Stomach smooth muscle (tissue), 2 donors: ENCODE results near the gene SRCAP.
"Not testable (repeated sequence)": the region's sequence is repeated elsewhere in the genome, so short reads cannot be mapped to it uniquely, and the experiment has no call there.

Experiments used
- H3K27ac ChIP-seq: one replicate; pipeline ENCODE4 v1.7.0; 2013; ENCODE audit warnings: mild to moderate bottlenecking, low read length, inconsistent platforms
- H3K27me3 ChIP-seq, 2 donors: one replicate each; pipeline ENCODE4 v1.7.0; 2013; ENCODE audit warnings: low read length in 2 of 2; ENCODE audit not compliant: insufficient read depth in 2 of 2, control insufficient read depth in 1 of 2
- H3K36me3 ChIP-seq, 2 donors: one replicate each; pipeline ENCODE4 v1.7.0; 2013; ENCODE audit warnings: low read length in 2 of 2; ENCODE audit not compliant: control insufficient read depth in 2 of 2, insufficient read depth in 2 of 2
- H3K4me1 ChIP-seq: one replicate; pipeline ENCODE4 v1.7.0; 2013; ENCODE audit warnings: low read length; ENCODE audit not compliant: control insufficient read depth, insufficient read depth
- H3K4me3 ChIP-seq, 2 donors: one replicate each; pipeline ENCODE4 v1.7.0; 2013; ENCODE audit warnings: low read length in 2 of 2
- H3K9ac ChIP-seq, 2 donors: one replicate each; pipeline ENCODE4 v1.7.0; 2013; ENCODE audit warnings: low read length in 2 of 2, mild to moderate bottlenecking in 1 of 2
- H3K9me3 ChIP-seq, 2 donors: one replicate each; pipeline ENCODE4 v1.7.0; 2013; ENCODE audit warnings: low read length in 2 of 2; ENCODE audit not compliant: control insufficient read depth in 2 of 2
- donor health status: healthy.
- donor health status: Pancreatic carcinoma.

The SRCAP gene

DNA sequence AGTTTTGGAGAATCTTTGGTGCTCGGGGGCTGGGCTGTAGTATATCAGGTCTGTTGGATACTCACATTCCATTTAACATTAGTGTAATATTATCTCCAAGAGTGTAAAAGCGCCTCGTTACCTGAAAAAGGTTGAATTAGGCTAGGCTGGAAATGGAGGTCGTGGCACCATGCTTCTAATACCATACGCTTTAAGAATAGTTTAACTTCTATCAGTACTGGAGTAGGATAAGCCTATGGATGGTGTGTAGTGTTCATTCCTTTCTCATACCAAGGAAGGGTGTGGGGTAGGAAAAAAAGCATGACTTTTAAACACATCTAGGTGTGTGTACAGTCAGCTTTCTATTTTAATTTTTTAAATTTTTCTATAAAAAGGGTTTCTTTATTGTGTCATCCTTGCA is 2.0 kb downstream of the SRCAP start:
- Histone ChIP-seq H3K9me3 (no peaks in the 10 kb centered on the region), H3K4me1 (peaks cover 24% of the 10 kb centered on the region), H3K36me3 (peaks cover 27 to 36% of the 10 kb centered on the region in 2 donors), H3K27me3 (no peaks in the 10 kb centered on the region), H3K4me3 (no peak overlapping the region), H3K9ac (no peak overlapping the region), H3K27ac (no peak overlapping the region)

DNA sequence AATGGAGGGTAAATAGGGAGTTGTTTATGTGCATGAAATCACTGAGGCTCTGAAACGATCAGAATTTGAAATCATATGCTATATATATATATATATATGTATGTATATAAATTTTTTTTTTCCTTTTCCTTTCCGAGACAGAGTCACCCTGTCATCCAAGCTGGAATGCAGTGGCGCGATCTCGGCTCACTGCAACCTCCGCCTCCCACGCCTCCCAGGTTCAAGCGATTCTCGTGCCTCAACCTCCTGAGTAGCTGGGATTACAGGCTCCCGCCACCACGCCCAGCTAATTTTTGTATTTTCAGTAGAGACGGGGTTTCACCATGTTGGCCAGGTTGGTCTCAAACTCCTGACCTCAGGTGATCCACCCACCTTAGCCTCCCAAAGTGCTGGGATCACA is 4.1 kb downstream of the SRCAP start:
- H3K27me3 ChIP-seq, H3K4me3 ChIP-seq, H3K9me3 ChIP-seq, H3K9ac ChIP-seq, H3K27ac ChIP-seq: not testable (repeated sequence)
- Histone ChIP-seq H3K36me3 (peaks cover 45 to 57% of the 10 kb centered on the region in 2 donors), H3K4me1 (peaks cover 16% of the 10 kb centered on the region)

DNA sequence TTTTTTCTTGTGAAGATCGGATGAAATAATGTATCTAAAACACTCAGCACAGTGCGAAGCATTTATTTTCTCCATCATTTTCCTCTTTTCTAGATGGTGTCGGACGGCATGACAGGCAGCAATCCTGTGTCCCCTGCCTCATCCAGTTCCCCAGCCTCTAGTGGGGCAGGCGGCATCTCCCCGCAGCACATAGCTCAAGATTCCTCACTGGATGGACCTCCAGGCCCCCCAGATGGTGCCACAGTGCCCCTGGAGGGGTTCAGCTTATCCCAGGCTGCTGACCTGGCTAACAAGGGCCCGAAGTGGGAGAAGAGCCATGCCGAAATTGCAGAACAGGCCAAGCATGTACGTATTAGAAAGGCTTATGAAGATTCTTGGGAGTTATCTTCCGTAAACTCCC is 5.0 kb downstream of the SRCAP start:
- H3K4me1 ChIP-seq = peaks cover 16% of the 10 kb centered on the region
- H3K36me3 ChIP-seq = peaks cover 47 to 61% of the 10 kb centered on the region in 2 donors

DNA sequence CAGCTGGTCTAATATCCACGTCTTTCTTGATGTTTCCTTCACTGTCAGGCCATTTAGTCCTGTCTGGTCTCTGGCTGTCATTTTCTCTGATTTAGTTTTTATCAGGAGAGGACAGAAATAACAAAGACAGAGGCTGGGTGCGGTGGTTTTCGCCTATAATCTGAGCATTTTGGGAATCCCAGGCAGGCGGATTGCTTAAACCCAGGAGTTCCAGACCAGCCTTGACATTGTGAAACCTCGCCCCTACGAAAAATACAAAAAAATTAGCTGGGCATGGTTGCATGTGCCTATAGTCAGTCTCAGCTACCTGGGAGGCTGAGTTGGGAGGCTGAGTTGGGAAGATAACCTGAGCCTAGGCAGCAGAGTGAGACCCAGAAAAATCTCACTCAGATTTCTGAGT is 7.1 kb downstream of the SRCAP start:
- peaks cover 59 to 76% of the 10 kb centered on the region in 2 donors for H3K36me3 ChIP-seq
- no peaks in the 10 kb centered on the region for H3K4me1 ChIP-seq
- no peaks in the 10 kb centered on the region for H3K27me3 ChIP-seq
- no peak overlapping the region for H3K9ac ChIP-seq
- H3K4me3 ChIP-seq = no peak overlapping the region
- H3K27ac ChIP-seq = no peak overlapping the region
- H3K9me3 ChIP-seq = no peaks in the 10 kb centered on the region

More for the DNA sequence above, 5.0 kb downstream of the SRCAP start:
- H3K27ac ChIP-seq = no peak overlapping the region
- no peaks in the 10 kb centered on the region for H3K9me3 ChIP-seq
- no peaks in the 10 kb centered on the region for H3K27me3 ChIP-seq
- no peak overlapping the region for H3K9ac ChIP-seq
- no peak overlapping the region for H3K4me3 ChIP-seq

DNA sequence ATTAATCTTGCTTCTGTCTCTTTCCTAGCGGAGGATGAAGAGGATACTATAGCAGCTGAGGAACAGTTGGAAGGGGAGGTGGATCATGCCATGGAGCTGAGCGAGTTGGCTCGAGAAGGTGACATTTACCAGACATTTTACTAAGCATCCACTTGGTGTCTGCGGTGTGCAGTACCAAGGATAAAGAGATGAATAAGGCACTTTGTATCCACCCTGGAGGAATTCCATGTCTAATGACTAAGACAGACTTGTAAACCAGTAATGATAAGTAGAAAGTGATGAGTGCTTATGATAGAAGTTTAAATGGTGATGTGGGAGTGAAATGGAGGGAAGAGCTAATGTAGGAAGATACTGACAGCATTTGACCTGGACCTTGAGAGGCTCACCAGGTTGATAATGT is 12.0 kb downstream of the SRCAP start:
- Histone ChIP-seq H3K27ac (no peak overlapping the region), H3K27me3 (no peaks in the 10 kb centered on the region), H3K4me1 (no peaks in the 10 kb centered on the region), H3K4me3 (no peak overlapping the region), H3K9me3 (no peaks in the 10 kb centered on the region), H3K36me3 (peaks cover 70 to 84% of the 10 kb centered on the region in 2 donors), H3K9ac (no peak overlapping the region)

DNA sequence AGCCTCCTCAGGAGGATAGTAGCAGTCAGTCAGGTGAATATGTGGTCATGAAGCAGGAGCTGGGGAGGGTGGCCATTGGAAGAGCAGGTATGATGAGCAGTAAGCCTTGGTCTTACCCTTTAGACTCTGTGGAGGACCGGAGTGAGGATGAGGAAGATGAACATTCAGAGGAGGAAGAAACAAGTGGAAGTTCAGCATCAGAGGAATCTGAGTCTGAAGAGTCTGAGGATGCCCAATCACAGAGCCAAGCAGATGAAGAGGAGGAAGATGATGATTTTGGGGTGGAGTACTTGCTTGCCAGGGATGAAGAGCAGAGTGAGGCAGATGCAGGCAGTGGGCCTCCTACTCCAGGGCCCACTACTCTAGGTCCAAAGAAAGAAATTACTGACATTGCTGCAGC is 12.7 kb downstream of the SRCAP start:
- Histone ChIP-seq H3K27me3 (no peaks in the 10 kb centered on the region), H3K4me3 (no peak overlapping the region), H3K27ac (no peak overlapping the region), H3K4me1 (no peaks in the 10 kb centered on the region), H3K9ac (no peak overlapping the region), H3K36me3 (peaks cover 70 to 84% of the 10 kb centered on the region in 2 donors), H3K9me3 (no peaks in the 10 kb centered on the region)

DNA sequence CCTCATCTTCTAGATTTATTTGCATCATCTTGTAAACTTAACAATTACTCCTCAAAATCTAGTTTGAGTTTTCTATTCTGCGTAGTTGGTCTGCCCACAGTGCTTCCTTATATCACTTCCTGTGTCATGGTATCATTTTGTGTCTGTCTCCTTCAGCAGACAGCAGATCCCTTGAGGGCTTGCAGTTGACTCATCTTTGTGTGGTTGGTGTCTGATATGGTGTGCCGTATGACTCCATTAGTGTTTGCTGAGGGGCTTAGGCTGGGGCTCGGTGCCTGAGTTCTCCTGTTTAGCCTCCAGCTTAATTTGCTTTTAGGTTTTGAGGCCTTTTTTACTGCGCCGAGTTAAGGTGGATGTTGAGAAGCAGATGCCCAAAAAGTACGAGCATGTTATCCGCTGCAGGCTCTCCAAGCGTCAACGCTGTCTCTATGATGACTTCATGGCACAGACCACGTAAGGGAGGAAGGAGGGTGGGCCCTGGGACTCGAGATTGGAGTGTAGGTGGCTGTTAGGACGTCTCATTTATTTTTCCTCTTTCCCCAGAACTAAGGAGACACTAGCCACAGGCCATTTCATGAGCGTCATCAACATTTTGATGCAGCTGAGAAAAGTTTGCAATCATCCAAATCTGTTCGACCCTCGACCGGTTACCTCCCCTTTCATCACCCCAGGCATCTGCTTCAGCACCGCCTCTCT is 16.9 kb downstream of the SRCAP start:
- Histone ChIP-seq H3K27ac (no peak overlapping the region), H3K27me3 (no peaks in the 10 kb centered on the region), H3K9ac (no peak overlapping the region), H3K4me3 (no peak overlapping the region), H3K36me3 (peaks cover 53 to 62% of the 10 kb centered on the region in 2 donors), H3K9me3 (no peaks in the 10 kb centered on the region), H3K4me1 (no peaks in the 10 kb centered on the region)

DNA sequence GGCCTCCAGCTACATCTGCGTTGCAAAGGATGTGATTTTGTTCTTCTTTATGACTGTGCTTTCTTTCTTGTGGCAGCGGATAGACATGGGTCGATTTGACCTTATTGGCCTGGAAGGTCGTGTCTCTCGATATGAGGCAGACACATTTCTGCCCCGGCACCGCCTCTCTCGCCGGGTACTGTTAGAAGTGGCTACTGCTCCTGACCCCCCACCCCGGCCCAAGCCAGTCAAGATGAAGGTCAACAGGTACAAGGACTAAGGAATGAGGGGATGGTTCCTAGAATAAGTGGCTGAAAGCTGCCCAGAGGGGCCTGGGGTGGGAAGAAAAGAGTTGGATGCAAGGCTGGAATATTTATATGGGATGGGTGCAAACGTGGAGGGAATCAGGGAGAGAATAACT is 21.1 kb downstream of the SRCAP start:
- Histone ChIP-seq H3K36me3 (peaks cover 66 to 69% of the 10 kb centered on the region in 2 donors), H3K9me3 (no peaks in the 10 kb centered on the region), H3K27ac (no peak overlapping the region), H3K27me3 (no peaks in the 10 kb centered on the region), H3K4me1 (peaks cover 6% of the 10 kb centered on the region), H3K4me3 (no peak overlapping the region), H3K9ac (no peak overlapping the region)

DNA sequence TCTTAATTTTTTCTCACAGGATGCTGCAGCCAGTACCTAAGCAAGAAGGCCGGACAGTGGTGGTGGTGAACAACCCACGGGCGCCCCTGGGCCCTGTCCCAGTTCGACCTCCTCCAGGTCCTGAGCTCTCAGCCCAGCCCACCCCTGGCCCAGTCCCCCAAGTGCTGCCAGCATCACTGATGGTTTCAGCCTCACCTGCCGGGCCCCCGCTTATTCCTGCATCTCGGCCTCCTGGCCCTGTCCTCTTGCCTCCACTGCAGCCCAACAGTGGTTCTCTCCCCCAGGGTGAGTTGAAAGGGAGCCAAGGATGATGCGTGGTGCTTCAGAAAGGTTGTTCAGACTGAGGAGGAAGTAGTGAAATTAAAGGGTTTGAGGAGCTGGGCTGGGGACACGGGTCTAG is 21.7 kb downstream of the SRCAP start:
- peaks cover 6% of the 10 kb centered on the region for H3K4me1 ChIP-seq
- H3K4me3 ChIP-seq = no peak overlapping the region
- no peaks in the 10 kb centered on the region for H3K27me3 ChIP-seq
- no peak overlapping the region for H3K27ac ChIP-seq
- no peak overlapping the region for H3K9ac ChIP-seq
- peaks cover 65 to 69% of the 10 kb centered on the region in 2 donors for H3K36me3 ChIP-seq
- no peaks in the 10 kb centered on the region for H3K9me3 ChIP-seq

DNA sequence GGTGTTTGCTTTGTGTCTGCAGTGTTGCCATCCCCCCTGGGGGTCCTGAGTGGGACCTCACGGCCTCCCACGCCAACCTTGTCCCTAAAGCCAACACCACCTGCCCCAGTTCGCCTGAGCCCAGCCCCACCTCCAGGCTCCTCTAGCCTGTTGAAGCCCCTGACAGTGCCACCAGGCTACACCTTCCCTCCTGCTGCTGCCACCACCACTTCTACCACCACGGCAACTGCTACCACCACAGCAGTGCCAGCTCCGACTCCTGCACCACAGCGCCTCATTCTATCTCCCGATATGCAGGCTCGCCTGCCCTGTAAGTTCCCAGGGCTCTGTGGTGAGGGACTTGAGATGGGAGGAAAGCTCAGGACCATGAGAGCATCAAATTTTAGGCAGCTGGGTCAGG is 22.2 kb downstream of the SRCAP start:
- Histone ChIP-seq H3K4me1 (peaks cover 6% of the 10 kb centered on the region), H3K36me3 (peaks cover 63 to 65% of the 10 kb centered on the region in 2 donors), H3K9me3 (no peaks in the 10 kb centered on the region), H3K4me3 (no peak overlapping the region), H3K27me3 (no peaks in the 10 kb centered on the region), H3K27ac (no peak overlapping the region), H3K9ac (no peak overlapping the region)

DNA sequence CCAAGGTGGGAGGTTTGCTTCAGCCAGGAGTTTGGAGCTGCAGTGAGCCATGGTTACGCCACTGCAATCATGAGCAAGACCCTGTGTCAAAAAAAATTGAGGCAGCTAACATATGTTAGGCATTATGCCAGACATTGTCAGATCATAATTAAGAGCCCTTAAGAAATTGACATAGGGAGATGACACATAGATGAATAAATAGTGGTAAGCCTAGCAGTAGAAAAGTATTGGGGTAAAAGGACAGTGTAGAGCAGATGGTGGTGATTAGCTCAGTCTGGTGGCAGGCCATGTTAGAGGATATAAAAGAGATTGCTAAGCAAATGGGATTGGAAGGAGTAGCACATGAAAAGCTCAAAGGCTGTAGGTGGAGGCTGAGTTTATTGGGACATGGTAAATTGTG is 22.6 kb downstream of the SRCAP start:
- Histone ChIP-seq H3K27me3 (no peaks in the 10 kb centered on the region), H3K27ac (no peak overlapping the region), H3K9ac (no peak overlapping the region), H3K9me3 (no peaks in the 10 kb centered on the region), H3K36me3 (peaks cover 60 to 61% of the 10 kb centered on the region in 2 donors), H3K4me3 (no peak overlapping the region), H3K4me1 (peaks cover 6% of the 10 kb centered on the region)
